HG03342 (cell line): ENCODE results near the gene SCARF2.

ENCODE experiments used
- ATAC-seq: cut with Tn5 transposase; IDR thresholded peaks from one replicate; pipeline ENCODE4 v1.9.1; 2021; ENCODE audit warnings: mild to moderate bottlenecking, moderate library complexity; ENCODE audit not compliant: unreplicated experiment

SCARF2 gene

GRCh38 chr22:20440637-20441591 is 3.3 kb upstream of the SCARF2 start:
- no peak for ATAC-seq

- ATAC-seq = no peak
These were observed 2.4 kb upstream of the SCARF2 start for GRCh38 chr22:20439928-20440575.

GRCh38 chr22:20439556-20439927 is 1.9 kb upstream of the SCARF2 start:
- ATAC-seq = no peak

- no peak for ATAC-seq
These were observed 1.3 kb upstream of the SCARF2 start for GRCh38 chr22:20438678-20439492.

- no peak for ATAC-seq
These were observed 727 bp upstream of the SCARF2 start for GRCh38 chr22:20438427-20438677.

- ATAC-seq = no peak
These were observed 635 bp downstream of the SCARF2 start for GRCh38 chr22:20436768-20437612.

- no peak for ATAC-seq
These were observed 1.3 kb downstream of the SCARF2 start for GRCh38 chr22:20436307-20436767.

- ATAC-seq = no peak
These were observed 2.0 kb downstream of the SCARF2 start for GRCh38 chr22:20435436-20436306.

GRCh38 chr22:20434773-20435172 is 2.9 kb downstream of the SCARF2 start:
- no peak for ATAC-seq

GRCh38 chr22:20434264-20434751 is 3.3 kb downstream of the SCARF2 start:
- no peak for ATAC-seq

- no peak for ATAC-seq
These were observed 3.9 kb downstream of the SCARF2 start for GRCh38 chr22:20433686-20434241.

GRCh38 chr22:20433191-20433590 is 4.4 kb downstream of the SCARF2 start:
- no peak for ATAC-seq

GRCh38 chr22:20432244-20432686 is 5.4 kb downstream of the SCARF2 start:
- no peak for ATAC-seq

- ATAC-seq = no peak
These were observed 6.0 kb downstream of the SCARF2 start for GRCh38 chr22:20431511-20432192.

- ATAC-seq = no peak
These were observed 6.7 kb downstream of the SCARF2 start for GRCh38 chr22:20430720-20431510.

- ATAC-seq = no peak
These were observed 7.4 kb downstream of the SCARF2 start for GRCh38 chr22:20430101-20430719.
